K562 (cell line): ENCODE data around the gene SLC25A10.

Source experiments
- FOS ChIP-seq: IDR thresholded peaks from 3 replicates; pipeline ENCODE4 v1.6.1; 2011; ENCODE audit not compliant: insufficient read length; ENCODE audit errors: extremely low read depth
- NELFE ChIP-seq: IDR thresholded peaks from 2 replicates; pipeline ENCODE4 v1.6.1; 2011; ENCODE audit warnings: mild to moderate bottlenecking; ENCODE audit not compliant: insufficient read depth, insufficient read length
- POU5F1 ChIP-seq: fragments of 150-350 bp; IDR thresholded peaks from 2 replicates; pipeline ENCODE4 v1.6.1; 2014; ENCODE audit warnings: borderline replicate concordance, low read length, low read depth, mild to moderate bottlenecking; ENCODE audit not compliant: partially characterized antibody
- ZNF740 ChIP-seq, 3 experiments: fragments of 200-800 bp in 1 of 3; sonication (Bioruptor generic) in 1 of 3; sonication (generic) in 1 of 3; formaldehyde crosslinking in 1 of 3; IDR thresholded peaks; 2 replicates each; pipeline versions ENCODE4 v1.6.1 to v1.8.0; 2016 to 2022; ENCODE audit warnings: mild to moderate bottlenecking in 2 of 3, missing compliant biosample characterization in 2 of 3, missing genetic modification characterization in 2 of 3, missing genetic modification reagents in 1 of 3
- TF ChIP-seq, protein P1 (sequence below), 3 experiments: IDR thresholded peaks in 2 of 3; conservative IDR thresholded peaks in 1 of 3; 2 replicates each; pipeline ENCODE4 v1.5.1; 2011 to 2012; ENCODE audit warnings: low read length in 3 of 3, mild to moderate bottlenecking in 3 of 3, control low read depth in 2 of 3, improper control_type of control experiment in 1 of 3, inconsistent platforms in 1 of 3, low read depth in 1 of 3, mixed read lengths in 1 of 3, moderate library complexity in 1 of 3; ENCODE audit not compliant: insufficient read depth in 2 of 3

- TF ChIP-seq ZNF740 (CRISPR knock-in tag; IDR thresholded peaks at IDR 0.05) (no peak), ZNF740 (tag; IDR thresholded peaks at IDR 0.05) (no peak), POU5F1 (no peak), NELFE (no peak), FOS (no peak)
- TF ChIP-seq, protein P1, sequence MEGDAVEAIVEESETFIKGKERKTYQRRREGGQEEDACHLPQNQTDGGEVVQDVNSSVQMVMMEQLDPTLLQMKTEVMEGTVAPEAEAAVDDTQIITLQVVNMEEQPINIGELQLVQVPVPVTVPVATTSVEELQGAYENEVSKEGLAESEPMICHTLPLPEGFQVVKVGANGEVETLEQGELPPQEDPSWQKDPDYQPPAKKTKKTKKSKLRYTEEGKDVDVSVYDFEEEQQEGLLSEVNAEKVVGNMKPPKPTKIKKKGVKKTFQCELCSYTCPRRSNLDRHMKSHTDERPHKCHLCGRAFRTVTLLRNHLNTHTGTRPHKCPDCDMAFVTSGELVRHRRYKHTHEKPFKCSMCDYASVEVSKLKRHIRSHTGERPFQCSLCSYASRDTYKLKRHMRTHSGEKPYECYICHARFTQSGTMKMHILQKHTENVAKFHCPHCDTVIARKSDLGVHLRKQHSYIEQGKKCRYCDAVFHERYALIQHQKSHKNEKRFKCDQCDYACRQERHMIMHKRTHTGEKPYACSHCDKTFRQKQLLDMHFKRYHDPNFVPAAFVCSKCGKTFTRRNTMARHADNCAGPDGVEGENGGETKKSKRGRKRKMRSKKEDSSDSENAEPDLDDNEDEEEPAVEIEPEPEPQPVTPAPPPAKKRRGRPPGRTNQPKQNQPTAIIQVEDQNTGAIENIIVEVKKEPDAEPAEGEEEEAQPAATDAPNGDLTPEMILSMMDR (IDR thresholded peaks at IDR 0.05 in 2 of 3, conservative IDR thresholded peaks at IDR 0.05 in 1 of 3; ENCODE audit: insufficient read depth in 2 of 3, low read depth in 1 of 3, low read length in 3 of 3), result no peak
These were observed 31.9 kb upstream of the SLC25A10 start for GRCh38 chr17:81680150-81680549.
